ENCODE data around the gene KDM8.

GRCh38 chr16:27220991-27221390, 17.7 kb downstream of the KDM8 start:
- no peak for TF ChIP-seq CTCF (IDR thresholded peaks at IDR 0.05)
- TF ChIP-seq POLR2A (IDR thresholded peaks at IDR 0.05): no peak
